Measurements from ENCODE around the gene TSPAN4.
A peak's percentile ranks its signal among the peaks of the same experiment; 100 is the strongest.

The TSPAN4 gene

DNA sequence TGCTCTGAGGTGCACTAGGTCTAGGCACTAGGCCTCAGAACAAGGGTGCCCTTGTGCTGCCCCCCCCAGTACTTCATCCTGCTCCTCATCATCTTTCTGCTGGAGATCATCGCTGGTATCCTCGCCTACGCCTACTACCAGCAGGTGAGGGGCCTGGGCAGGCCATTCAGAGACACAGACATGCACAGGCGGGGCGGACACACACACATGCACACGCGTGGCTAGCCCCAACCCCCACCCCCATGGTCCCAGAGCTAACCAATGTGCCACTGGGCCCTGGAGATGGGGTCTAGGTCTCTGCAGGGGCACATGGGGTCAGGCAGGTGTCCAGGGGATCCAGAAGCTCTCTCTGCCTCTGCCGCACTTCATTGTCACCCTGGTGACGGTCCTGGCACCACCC is 6.0 kb upstream of the TSPAN4 start:
- DNase-seq: no peak

DNA sequence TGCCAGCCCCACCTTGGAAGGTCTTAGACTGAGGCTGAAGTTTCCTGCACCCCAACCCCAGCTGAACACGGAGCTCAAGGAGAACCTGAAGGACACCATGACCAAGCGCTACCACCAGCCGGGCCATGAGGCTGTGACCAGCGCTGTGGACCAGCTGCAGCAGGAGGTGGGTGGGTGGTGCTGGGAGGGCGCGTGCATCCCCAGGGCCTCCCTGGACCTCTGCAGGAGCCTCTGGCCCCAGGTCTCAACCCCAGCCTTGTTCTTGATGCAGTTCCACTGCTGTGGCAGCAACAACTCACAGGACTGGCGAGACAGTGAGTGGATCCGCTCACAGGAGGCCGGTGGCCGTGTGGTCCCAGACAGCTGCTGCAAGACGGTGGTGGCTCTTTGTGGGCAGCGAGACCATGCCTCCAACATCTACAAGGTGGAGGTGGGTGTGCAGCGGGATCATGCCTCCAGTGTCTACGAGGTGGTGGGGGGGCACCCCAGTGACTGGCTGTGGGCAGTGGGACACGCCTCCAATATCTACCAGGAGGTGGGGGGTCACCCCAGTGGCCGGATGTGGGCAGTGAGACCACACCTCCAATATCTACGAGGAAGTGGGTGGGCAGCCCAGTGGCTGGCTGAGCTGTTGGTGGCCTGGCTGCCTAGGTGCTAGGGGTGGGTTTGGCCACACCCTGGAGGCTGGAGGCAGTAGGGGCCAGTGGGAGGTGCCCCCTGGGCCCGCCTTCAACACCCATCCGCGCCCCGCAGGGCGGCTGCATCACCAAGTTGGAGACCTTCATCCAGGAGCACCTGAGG is 5.3 kb upstream of the TSPAN4 start:
- no peak for DNase-seq

- no peak for DNase-seq
These were observed 4.7 kb upstream of the TSPAN4 start for GRCh38 chr11:837990-838307.

GRCh38 chr11:838441-839279 is 4.0 kb upstream of the TSPAN4 start:
- no peak for DNase-seq

- no peak for DNase-seq
These were observed 3.4 kb upstream of the TSPAN4 start for GRCh38 chr11:839280-839623.

DNA sequence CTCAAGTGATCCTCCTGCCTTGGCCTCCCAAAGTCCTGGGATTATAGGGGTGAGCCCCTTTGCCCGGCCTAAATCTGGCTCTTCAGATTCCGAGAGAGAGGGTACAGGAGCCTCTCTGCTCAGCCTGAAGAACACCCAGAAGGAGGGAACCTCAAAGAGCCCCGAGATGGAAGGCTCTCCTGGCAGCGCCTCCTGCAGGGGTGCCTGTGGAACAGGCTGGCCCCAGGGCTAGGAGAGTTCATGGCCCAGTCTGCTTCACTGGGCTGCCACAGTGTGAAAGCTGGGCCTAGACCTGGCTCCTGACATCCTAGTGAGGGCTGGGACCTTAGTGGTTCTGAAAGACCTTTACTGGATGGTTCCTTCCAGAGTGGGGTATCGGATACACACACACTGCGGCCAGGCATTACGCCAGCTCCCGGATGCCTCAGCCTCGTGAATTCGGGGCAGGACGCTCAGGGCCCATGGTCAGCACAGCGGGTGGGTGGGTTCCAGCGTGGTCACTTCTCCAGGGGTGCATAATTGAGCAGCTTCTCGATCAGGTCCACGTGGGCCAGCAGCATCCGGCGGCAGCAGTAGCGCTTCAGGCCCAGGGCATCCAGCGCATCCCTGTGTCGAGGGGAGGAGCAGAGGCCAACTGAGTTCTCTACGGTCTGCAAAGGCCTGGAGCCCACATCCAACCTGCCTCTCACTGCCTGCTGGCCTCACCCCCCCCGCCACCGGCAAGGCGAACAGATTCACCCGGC is 2.6 kb upstream of the TSPAN4 start:
- DNase-seq: peak in 1 of 2 donors; percentile 17

GRCh38 chr11:841981-842369 is 677 bp upstream of the TSPAN4 start:
- peak in 1 of 2 donors; percentile 37 for DNase-seq

- DNase-seq: no peak
These were observed 558 bp downstream of the TSPAN4 start for GRCh38 chr11:843086-843734.

DNA sequence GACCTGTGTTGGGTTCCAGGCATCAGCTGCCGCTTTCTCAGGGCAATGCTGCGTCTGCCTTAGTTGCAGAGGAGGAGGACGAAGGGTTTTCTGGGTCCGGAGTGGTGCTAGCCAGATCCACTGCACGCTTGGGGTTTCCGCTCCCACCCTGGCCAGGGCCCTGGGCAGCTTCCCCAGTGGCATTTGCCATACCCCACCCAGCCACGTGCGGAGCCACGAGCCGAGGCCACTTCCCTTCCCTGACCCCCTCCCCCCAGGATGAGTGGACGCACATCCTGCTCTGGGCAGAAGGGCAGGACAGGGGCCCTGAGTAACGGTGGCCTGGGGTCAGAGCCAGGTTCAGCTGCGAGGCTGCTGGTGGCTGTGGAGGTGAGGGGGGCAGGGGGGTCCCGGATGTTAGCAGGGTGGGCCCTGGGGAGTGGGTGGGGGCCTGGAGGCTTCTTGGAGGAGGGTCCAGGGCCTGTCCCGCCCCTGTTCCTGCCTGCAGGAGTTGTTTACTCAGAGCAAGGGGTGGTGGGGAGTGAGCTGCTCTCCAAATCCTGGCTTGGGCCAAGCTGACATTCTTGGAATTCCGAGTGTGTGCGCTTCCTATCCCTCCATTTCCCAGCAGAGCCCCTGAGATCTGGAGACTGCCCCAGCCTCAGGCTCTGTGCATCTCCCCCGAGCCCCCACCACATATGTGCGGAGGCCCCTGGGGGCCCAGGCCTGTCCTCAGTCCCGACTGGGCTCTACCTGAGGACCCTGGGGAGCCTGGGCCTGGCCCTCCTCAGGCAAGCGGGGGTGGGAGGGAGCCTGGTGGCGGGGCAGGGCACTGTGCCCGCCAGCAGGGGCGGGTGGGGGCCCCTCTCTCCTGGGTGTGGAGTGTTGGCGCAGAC is 1.4 kb downstream of the TSPAN4 start:
- peak; percentile 69 to 75 for DNase-seq

GRCh38 chr11:844693-845644 is 2.3 kb downstream of the TSPAN4 start:
- DNase-seq: peak; percentile 44 to 52

DNA sequence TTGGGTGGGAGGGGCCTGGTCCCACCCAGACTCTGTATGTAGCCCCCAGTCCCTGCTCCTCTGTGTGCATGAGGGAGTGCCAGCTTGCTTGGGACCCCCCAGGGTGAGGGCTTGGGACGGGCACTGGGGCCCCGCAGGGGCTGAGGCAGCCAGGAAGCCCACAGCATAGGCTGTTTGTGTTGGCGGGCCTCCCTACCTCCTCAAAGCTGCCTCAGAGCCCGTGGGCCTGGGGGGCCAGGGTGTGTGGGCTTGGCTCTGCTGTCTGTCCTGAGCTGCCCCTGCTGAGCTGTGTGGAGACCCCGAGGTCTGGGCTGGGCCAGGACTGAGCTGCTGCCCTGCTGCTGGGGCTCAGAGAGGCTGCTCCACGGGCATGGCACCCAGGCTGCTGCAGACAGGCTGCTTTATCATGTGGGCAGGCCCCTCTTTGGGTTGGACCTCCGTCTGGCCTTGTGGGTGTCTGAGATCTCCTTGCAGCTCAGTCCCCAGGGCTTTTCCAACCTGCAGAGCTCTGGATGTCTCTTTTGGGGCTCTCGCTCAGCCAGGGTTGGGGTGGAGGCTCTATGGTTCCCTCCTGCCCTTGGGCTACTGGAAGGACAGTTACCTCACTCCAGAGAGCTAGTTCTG is 3.3 kb downstream of the TSPAN4 start:
- DNase-seq: no peak

- DNase-seq: no peak
These were observed 3.9 kb downstream of the TSPAN4 start for GRCh38 chr11:846496-847098.

GRCh38 chr11:847876-848275 is 5.2 kb downstream of the TSPAN4 start:
- no peak for DNase-seq

- DNase-seq: peak; percentile 42 to 44
These were observed 5.8 kb downstream of the TSPAN4 start for GRCh38 chr11:848380-848931.

DNA sequence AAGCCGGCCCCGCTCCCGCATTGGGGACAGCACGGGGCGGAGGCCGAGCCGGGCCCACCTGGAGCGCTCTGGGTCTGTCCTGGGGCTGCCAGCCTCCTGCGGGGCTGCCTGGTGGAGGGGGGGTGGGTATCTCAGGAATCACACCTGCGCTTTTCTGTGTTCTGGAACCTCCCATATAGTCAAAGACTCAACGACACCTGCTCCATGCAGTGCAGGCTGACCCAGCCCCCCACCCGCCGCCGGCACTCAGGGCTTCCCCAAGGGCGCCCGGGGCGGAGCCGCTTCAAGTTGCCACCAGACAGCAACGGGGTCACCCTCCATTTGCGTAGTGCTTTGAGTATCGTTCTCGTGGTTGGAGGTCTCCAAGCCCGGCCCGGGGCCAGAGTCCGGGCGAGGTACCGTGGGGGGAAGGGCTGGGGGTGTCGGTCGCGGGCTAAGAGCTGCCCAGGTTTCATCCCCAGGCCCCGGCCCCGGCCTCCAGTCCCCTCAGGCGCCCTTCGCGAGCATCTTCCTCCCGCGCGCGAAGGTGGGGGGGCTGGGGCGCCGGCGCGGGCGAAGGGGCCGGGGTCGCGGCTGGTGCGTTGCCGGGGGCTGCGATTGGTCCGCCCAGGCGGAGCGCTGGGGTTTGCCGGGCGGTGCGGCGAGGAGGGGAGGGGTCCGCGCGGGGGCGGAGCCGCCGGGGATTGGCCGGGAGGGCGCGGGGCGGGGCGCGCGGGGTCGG is 6.6 kb downstream of the TSPAN4 start:
- no peak for DNase-seq

DNA sequence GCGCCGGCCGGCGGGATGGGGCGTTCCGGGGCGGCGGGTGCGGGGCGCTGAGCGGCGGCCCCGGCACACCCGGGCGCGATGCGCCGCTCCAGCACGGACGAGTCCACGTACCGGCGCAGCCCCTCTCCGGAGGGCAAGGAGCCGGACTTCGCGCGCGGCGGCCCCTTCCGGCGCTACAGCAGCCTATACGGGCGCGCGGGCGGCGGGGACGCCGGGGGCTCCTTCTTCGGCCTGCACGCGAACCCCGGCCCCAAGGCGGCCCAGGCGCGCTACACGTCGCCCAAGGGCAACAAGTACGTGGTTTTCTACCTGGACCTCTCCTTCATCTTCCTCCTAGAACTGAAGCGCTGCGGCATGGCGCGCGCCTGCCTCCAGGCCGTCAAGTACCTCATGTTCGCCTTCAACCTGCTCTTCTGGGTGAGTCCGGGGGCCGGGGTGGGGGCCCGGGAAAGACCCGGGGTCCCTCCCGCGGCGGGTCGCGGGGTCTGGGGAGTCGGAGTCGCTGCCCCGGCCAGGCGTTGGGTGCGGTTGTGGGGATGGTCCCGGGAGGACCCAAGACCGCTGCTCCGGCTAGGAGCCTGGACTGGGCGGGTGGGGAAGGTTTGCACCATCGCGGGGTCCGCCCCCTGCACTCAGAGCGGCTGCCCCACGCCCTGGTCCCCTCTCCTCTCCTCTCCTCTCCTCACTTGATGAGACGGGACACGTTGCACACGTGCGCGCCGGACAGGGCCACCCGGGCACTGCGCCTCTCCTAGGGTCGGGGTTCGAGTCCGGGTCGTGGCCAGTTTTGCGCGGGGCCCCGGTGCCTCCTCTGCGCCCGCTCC is 7.5 kb downstream of the TSPAN4 start:
- DNase-seq: no peak
